ENCODE data around the gene TENM3.

- TF ChIP-seq CTCF (IDR thresholded peaks at IDR 0.05; ENCODE audit: low read depth, low read length, poor library complexity, severe bottlenecking) (no peak), EZH2phosphoT487 (IDR thresholded peaks at IDR 0.05; ENCODE audit: borderline replicate concordance, low read length) (no peak)
Observed at GRCh38 chr4:182823576-182823975, 580.4 kb downstream of the TENM3 start.
